Naive thymus-derived CD8-positive, alpha-beta T cell (primary cell): Measurements from ENCODE around the gene UPF3A. TPM values are rescaled to one million over a fixed set of nuclear protein-coding genes. Genes with fewer than 3 reads are reported as not detected.

ENCODE experiments used
- ATAC-seq, 2 donors: fragments of 150-1000 bp; cut with Tn5 transposase in 1 of 2; sonication (Bioruptor Pico), chemical (Tn5 transposase) in 1 of 2; 1 replicate in 1 of 2; 2 replicates in 1 of 2; pipeline ENCODE4 v1.10.0; 2021; ENCODE audit warnings: mild to moderate bottlenecking in 2 of 2, moderate library complexity in 2 of 2
- POLR2A ChIA-PET: fragments of 350-600 bp; sonication (Branson Sonifier 250); formaldehyde crosslinking; loops from one replicate; lab custom pipeline; 2021; ENCODE audit warnings: antibody characterized with exemption; lab: Charles Lee
- DNase-seq, 10 donors: peaks; one replicate each; pipeline versions ENCODE4 v3.0.0 to v3.0.0-alpha.2; 2020 to 2022
- H3K27ac Mint-ChIP-seq, 10 donors: one replicate each; pipeline ENCODE4 v1.8.0; 2020 to 2022; ENCODE audit warnings: mild to moderate bottlenecking in 10 of 10, mixed read lengths in 10 of 10, moderate library complexity in 4 of 10, inconsistent platforms in 1 of 10
- H3K27me3 Mint-ChIP-seq, 5 donors: one replicate each; pipeline ENCODE4 v1.8.0; 2021 to 2022; ENCODE audit warnings: mixed read lengths in 5 of 5
- H3K36me3 Mint-ChIP-seq, 3 donors: one replicate each; pipeline ENCODE4 v1.8.0; 2020 to 2022; ENCODE audit warnings: mixed read lengths in 3 of 3, mild to moderate bottlenecking in 2 of 3, inconsistent platforms in 1 of 3
- H3K4me1 Mint-ChIP-seq, 4 donors: one replicate each; pipeline ENCODE4 v1.8.0; 2021 to 2022; ENCODE audit warnings: mixed read lengths in 4 of 4
- H3K4me3 Mint-ChIP-seq, 10 donors: one replicate each; pipeline ENCODE4 v1.8.0; 2020 to 2022; ENCODE audit warnings: mild to moderate bottlenecking in 10 of 10, mixed read lengths in 10 of 10, moderate library complexity in 6 of 10, inconsistent platforms in 1 of 10
- H3K9me3 Mint-ChIP-seq, 9 donors: one replicate each; pipeline ENCODE4 v1.8.0; 2020 to 2022; ENCODE audit warnings: mixed read lengths in 9 of 9, mild to moderate bottlenecking in 3 of 9, inconsistent platforms in 1 of 9, moderate library complexity in 1 of 9
- polyA plus RNA-seq, 3 donors: library from polyadenylated mRNA; unstranded; fragments of 300-500 nt; fragmentation: Illumina TruSeq; gene quantifications; one replicate each; pipeline ENCODE4 v1.2.3, GENCODE V29; 2021
- total RNA-seq, 8 experiments: library from RNA in 2 of 8; stranded (reverse) in 2 of 8; gene quantifications; one replicate each; pipeline ENCODE4 v1.2.3 and lab custom pipeline; 2021 to 2026

The UPF3A gene
- total and polyA plus RNA-seq, 5 experiments from 2014 or later, result 17.7 to 111 (median 35.4) TPM

DNA sequence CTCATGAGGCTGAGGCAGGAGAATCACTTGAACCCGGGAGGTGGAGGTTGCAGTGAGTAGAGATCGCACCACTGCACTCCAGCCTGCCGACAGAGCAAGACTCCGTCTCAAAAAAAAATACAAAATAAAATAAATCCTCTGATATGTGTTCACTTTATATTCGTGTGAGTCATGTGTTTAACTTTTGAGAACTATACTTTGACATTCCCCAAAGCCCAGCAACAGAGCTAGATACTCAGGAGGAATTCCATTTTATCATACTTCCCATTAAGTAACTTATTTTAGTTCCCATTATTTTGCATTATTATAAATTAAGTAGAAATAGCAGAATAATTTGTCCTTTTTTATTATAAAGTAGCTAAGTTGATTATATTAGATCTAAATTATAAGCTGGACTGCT, 29.6 kb downstream of the UPF3A start:
- no peak for DNase-seq

DNA sequence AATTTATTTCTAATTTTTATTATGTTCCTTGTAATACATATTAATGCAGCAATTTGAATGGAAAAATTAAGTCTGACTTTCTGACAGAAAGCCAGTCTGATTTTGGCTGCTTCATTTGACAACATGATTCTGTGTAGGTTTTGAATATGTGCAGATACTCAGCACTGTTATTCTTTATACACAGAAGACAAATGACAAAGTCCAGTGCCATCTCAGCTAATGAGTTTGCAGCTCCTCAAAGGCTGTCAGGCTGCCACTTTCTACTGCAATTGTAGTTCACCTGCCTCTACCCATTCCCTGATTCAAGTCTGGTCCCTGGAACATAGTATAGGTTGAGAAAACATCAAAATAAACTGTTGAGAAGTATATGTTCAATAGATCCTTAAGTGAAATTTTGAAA, 30.0 kb downstream of the UPF3A start:
- Mint-ChIP-seq H3K4me1 (peaks cover 15 to 28% (median 26%) of the 10 kb centered on the region in 4 donors), H3K4me3 (no peak overlapping the region), H3K27me3 (no peaks in the 10 kb centered on the region), H3K27ac (peak overlapping the region in 2 of 10 donors; percentile 7 to 41), H3K36me3 (peaks cover 3 to 8% (median 8%) of the 10 kb centered on the region in 3 donors), H3K9me3 (no peaks in the 10 kb centered on the region)
- ATAC-seq (no peak), DNase-seq (no peak)
- POLR2A ChIA-PET, result interaction anchor here (0.8 kb wide), 1 partner anchor 29 kb away, joined by 3 read pairs; no protein-coding TSS in a partner anchor

More for the DNA sequence above, 29.6 kb downstream of the UPF3A start:
- POLR2A ChIA-PET, result interaction anchor here (0.8 kb wide), 1 partner anchor 29 kb away, joined by 3 read pairs; no protein-coding TSS in a partner anchor
- Mint-ChIP-seq H3K9me3 (no peaks in the 10 kb centered on the region), H3K4me1 (peaks cover 15 to 26% (median 26%) of the 10 kb centered on the region in 4 donors), H3K4me3 (no peak overlapping the region), H3K27me3 (no peaks in the 10 kb centered on the region), H3K36me3 (peaks cover 3 to 13% (median 12%) of the 10 kb centered on the region in 3 donors), H3K27ac (no peak overlapping the region)
- ATAC-seq, result no peak

GRCh38 chr13:114311908-114312307, 30.5 kb downstream of the UPF3A start:
- H3K4me3 Mint-ChIP-seq, result no peak overlapping the region
- no peak for DNase-seq
- no peaks in the 10 kb centered on the region for H3K27me3 Mint-ChIP-seq
- peaks cover 17 to 32% (median 28%) of the 10 kb centered on the region in 4 donors for H3K4me1 Mint-ChIP-seq
- no peak for ATAC-seq
- H3K27ac Mint-ChIP-seq, result peak overlapping the region in 1 of 10 donors; percentile 41
- POLR2A ChIA-PET, result interaction anchor here (2.1 kb wide), 1 partner anchor 30 kb away, joined by 14 read pairs; the partner anchor contains the start of gene UPF3A
- peaks cover 3% of the 10 kb centered on the region in 3 donors for H3K36me3 Mint-ChIP-seq
- no peaks in the 10 kb centered on the region for H3K9me3 Mint-ChIP-seq

- H3K4me1 Mint-ChIP-seq, result peaks cover 17 to 44% (median 38%) of the 10 kb centered on the region in 4 donors
- H3K4me3 Mint-ChIP-seq, result peak overlapping the region; percentile 78 to 96 (median 90)
- ATAC-seq (no peak), DNase-seq (no peak)
- H3K36me3 Mint-ChIP-seq, result peaks cover 0 to 3% (median 0%) of the 10 kb centered on the region in 3 donors
- H3K27ac Mint-ChIP-seq, result peak overlapping the region; percentile 88 to 96 (median 91)
- POLR2A ChIA-PET, result interaction anchor here (0.7 to 2.1 kb wide), 5 partner anchors 32 to 193 kb away, joined by 3 to 14 read pairs (median 5); partner anchors contain the start of gene UPF3A
- no peaks in the 10 kb centered on the region for H3K27me3 Mint-ChIP-seq
- no peaks in the 10 kb centered on the region for H3K9me3 Mint-ChIP-seq
Observed at GRCh38 chr13:114313061-114313860, 31.9 kb downstream of the UPF3A start.

GRCh38 chr13:114314074-114314912, 32.9 kb downstream of the UPF3A start, which contains the start of gene CHAMP1:
Gene CHAMP1 (plus strand): TSS chr13:114314503. CDS start chr13:114323843, 9,340 bp downstream.
- H3K4me3 Mint-ChIP-seq, result peak within 1 kb of the TSS; percentile 81 to 96 (median 90)
- H3K27ac Mint-ChIP-seq, result peak within 1 kb of the TSS; percentile 88 to 96 (median 91)
- POLR2A ChIA-PET, result interaction anchor here (1.1 to 2.1 kb wide), 4 partner anchors 33 to 77 kb away, joined by 3 to 14 read pairs (median 8); partner anchors contain the start of gene UPF3A
- peaks cover 0 to 3% (median 3%) of the 10 kb centered on the region in 3 donors for H3K36me3 Mint-ChIP-seq
- H3K4me1 Mint-ChIP-seq, result peaks cover 23 to 53% (median 49%) of the 10 kb centered on the region in 4 donors
- ATAC-seq (peak; percentile 89 to 92), DNase-seq (peak; percentile 80 to 93 (median 86))
- no peaks in the 10 kb centered on the region for H3K9me3 Mint-ChIP-seq
- H3K27me3 Mint-ChIP-seq, result no peaks in the 10 kb centered on the region

- H3K9me3 Mint-ChIP-seq, result no peaks in the 10 kb centered on the region
- peaks cover 0 to 7% (median 3%) of the 10 kb centered on the region in 3 donors for H3K36me3 Mint-ChIP-seq
- DNase-seq, result peak in 4 of 10 donors; percentile 2 to 35 (median 33)
- POLR2A ChIA-PET, result interaction anchor here (0.6 to 1.2 kb wide), 2 partner anchors 22 to 33 kb away, joined by 4 to 7 read pairs; partner anchors contain the start of gene UPF3A
- ATAC-seq, result peak; percentile 12 to 26
- H3K27me3 Mint-ChIP-seq, result no peaks in the 10 kb centered on the region
- peak overlapping the region in 9 of 10 donors; percentile 70 to 93 (median 87) for H3K27ac Mint-ChIP-seq
- peak overlapping the region; percentile 72 to 91 (median 86) for H3K4me3 Mint-ChIP-seq
- peaks cover 30 to 62% (median 58%) of the 10 kb centered on the region in 4 donors for H3K4me1 Mint-ChIP-seq
Observed at GRCh38 chr13:114315074-114315785, 33.8 kb downstream of the UPF3A start.

- no peak for ATAC-seq
Observed at GRCh38 chr13:114318624-114319023, 37.2 kb downstream of the UPF3A start.

GRCh38 chr13:114319441-114319913, 38.1 kb downstream of the UPF3A start:
- Mint-ChIP-seq H3K9me3 (no peaks in the 10 kb centered on the region), H3K4me3 (no peak overlapping the region), H3K36me3 (peaks cover 0 to 45% (median 14%) of the 10 kb centered on the region in 3 donors), H3K4me1 (peaks cover 30 to 58% (median 48%) of the 10 kb centered on the region in 4 donors), H3K27me3 (no peaks in the 10 kb centered on the region), H3K27ac (peak overlapping the region in 9 of 10 donors; percentile 24 to 88 (median 49))
- DNase-seq (no peak), ATAC-seq (no peak)
- POLR2A ChIA-PET, result no interaction called here

More at GRCh38 chr13:114318624-114319023, 37.2 kb downstream of the UPF3A start:
- Mint-ChIP-seq H3K27ac (peak overlapping the region in 8 of 10 donors; percentile 18 to 72 (median 56)), H3K27me3 (no peaks in the 10 kb centered on the region), H3K9me3 (no peaks in the 10 kb centered on the region), H3K4me1 (peaks cover 29 to 60% (median 52%) of the 10 kb centered on the region in 4 donors), H3K36me3 (peaks cover 3 to 37% (median 8%) of the 10 kb centered on the region in 3 donors), H3K4me3 (peak overlapping the region in 2 of 10 donors; percentile 13 to 25)
- no peak for DNase-seq
- POLR2A ChIA-PET, result interaction anchor here (0.7 to 1.1 kb wide), 4 partner anchors 37 to 534 kb away, joined by 3 to 9 read pairs (median 6); partner anchors contain the start of gene UPF3A

GRCh38 chr13:114320065-114320464, 38.7 kb downstream of the UPF3A start:
- Mint-ChIP-seq H3K9me3 (no peaks in the 10 kb centered on the region), H3K4me1 (peaks cover 27 to 57% (median 44%) of the 10 kb centered on the region in 4 donors), H3K4me3 (no peak overlapping the region), H3K27me3 (no peaks in the 10 kb centered on the region), H3K36me3 (peaks cover 0 to 51% (median 17%) of the 10 kb centered on the region in 3 donors), H3K27ac (peak overlapping the region in 8 of 10 donors; percentile 32 to 86 (median 56))
- ATAC-seq (no peak), DNase-seq (no peak)
- POLR2A ChIA-PET, result no interaction called here

DNA sequence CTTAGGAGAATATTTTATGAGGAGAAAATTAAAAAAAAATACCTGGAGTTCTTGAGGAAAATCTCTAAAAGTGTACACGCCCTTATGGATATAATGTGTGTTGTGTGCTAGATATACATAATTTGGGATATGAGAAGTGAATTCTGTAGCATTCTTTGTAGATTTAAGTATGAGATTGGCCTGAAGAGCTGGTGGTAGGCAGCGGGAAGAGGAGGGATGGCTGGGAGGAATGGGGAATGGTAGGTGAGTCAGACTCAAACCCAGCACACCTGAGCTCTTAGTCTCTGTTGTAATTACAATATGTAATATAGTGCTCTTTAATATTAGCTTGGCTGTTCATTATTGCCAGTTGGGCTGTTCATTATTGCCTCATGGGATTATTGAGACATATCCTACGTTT, 39.9 kb downstream of the UPF3A start:
- Mint-ChIP-seq H3K36me3 (peaks cover 0 to 63% (median 21%) of the 10 kb centered on the region in 3 donors), H3K4me3 (no peak overlapping the region), H3K27me3 (no peaks in the 10 kb centered on the region), H3K4me1 (peaks cover 27 to 59% (median 46%) of the 10 kb centered on the region in 4 donors), H3K9me3 (no peaks in the 10 kb centered on the region), H3K27ac (peak overlapping the region in 3 of 10 donors; percentile 14 to 87 (median 35))
- POLR2A ChIA-PET, result no interaction called here
- ATAC-seq (no peak), DNase-seq (no peak)

GRCh38 chr13:114323349-114323748, 41.9 kb downstream of the UPF3A start:
- no peaks in the 10 kb centered on the region for H3K27me3 Mint-ChIP-seq
- ATAC-seq (no peak), DNase-seq (no peak)
- POLR2A ChIA-PET, result no interaction called here
- H3K27ac Mint-ChIP-seq, result peak overlapping the region in 1 of 10 donors; percentile 20
- H3K36me3 Mint-ChIP-seq, result peaks cover 0 to 71% (median 21%) of the 10 kb centered on the region in 3 donors
- H3K9me3 Mint-ChIP-seq, result no peaks in the 10 kb centered on the region
- no peak overlapping the region for H3K4me3 Mint-ChIP-seq
- H3K4me1 Mint-ChIP-seq, result peaks cover 29 to 49% (median 44%) of the 10 kb centered on the region in 4 donors
